Calu3 (cell line): Measurements from ENCODE around the gene NPHS2. TPM values are rescaled to one million over a fixed set of nuclear protein-coding genes. Genes with fewer than 3 reads are reported as not detected.

Source experiments
- BruUV-seq: library from RNA; stranded (reverse); fragments of 400-500 nt; replicated peaks from 2 replicates; lab custom pipeline; 2021; lab: Mats Ljungman, UMichigan
- CTCF ChIA-PET: fragments of 300-600 bp; sonication (Branson Sonifier 250); formaldehyde crosslinking; loops from one replicate; lab custom pipeline; 2022; ENCODE audit warnings: antibody characterized with exemption; lab: Charles Lee
- DNase-seq: peaks from one replicate; pipeline ENCODE4 v3.0.0; 2022
- H3K27ac Mint-ChIP-seq: one replicate; pipeline ENCODE4 v1.8.0; 2022; ENCODE audit warnings: mixed read lengths; ENCODE audit not compliant: unreplicated experiment
- H3K27me3 Mint-ChIP-seq: one replicate; pipeline ENCODE4 v1.8.0; 2022; ENCODE audit warnings: mixed read lengths; ENCODE audit not compliant: unreplicated experiment
- H3K36me3 Mint-ChIP-seq: one replicate; pipeline ENCODE4 v1.8.0; 2022; ENCODE audit warnings: mild to moderate bottlenecking, moderate library complexity, mixed read lengths; ENCODE audit not compliant: insufficient read depth, unreplicated experiment
- H3K4me1 Mint-ChIP-seq: one replicate; pipeline ENCODE4 v1.8.0; 2022; ENCODE audit warnings: mild to moderate bottlenecking, low read depth, mixed read lengths; ENCODE audit not compliant: unreplicated experiment
- H3K4me3 Mint-ChIP-seq: one replicate; pipeline ENCODE4 v1.8.0; 2022; ENCODE audit warnings: mild to moderate bottlenecking, low read depth, moderate library complexity, mixed read lengths; ENCODE audit not compliant: unreplicated experiment
- H3K9me3 Mint-ChIP-seq: one replicate; pipeline ENCODE4 v1.8.0; 2022; ENCODE audit warnings: low read depth, mixed read lengths; ENCODE audit not compliant: unreplicated experiment
- intact Hi-C: fragments of 100-400 bp; cut with micrococcal nuclease; formaldehyde crosslinking; loops from one replicate; pipeline ENCODE4 v1.10.0; 2022; ENCODE audit not compliant: unreplicated experiment
- total RNA-seq: library from RNA; stranded (reverse); gene quantifications from 2 replicates; pipeline ENCODE4 v1.2.3, GENCODE V29; 2022
- TF ChIP-seq, protein P1 (sequence below): fragments of 200-600 bp; IDR thresholded peaks from one replicate; pipeline ENCODE4 v1.8.0; 2022; ENCODE audit warnings: antibody characterized with exemption; ENCODE audit not compliant: unreplicated experiment

NPHS2 gene
- total RNA-seq, 1 experiment from 2014 or later, result not detected

DNA sequence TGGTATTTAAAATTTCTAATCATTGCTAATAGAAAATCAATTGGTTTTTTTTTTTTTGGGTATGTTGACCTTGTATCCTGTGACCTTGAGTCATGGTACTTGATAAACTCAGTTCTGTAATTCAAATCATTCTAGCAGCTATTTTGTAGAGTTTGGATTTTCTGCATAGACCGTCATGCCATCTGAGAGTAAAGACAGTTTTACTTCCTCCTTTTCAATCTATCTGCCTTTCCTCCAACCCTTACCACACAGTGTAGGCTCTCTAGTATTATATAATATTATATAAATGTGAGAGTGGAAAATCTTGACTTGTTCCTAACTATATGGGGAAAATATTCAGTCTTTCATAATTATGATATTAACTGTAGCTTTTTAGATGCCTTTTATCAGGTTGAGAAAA is 22.9 kb upstream of the NPHS2 start:
- CTCF ChIA-PET, result no interaction called here

DNA sequence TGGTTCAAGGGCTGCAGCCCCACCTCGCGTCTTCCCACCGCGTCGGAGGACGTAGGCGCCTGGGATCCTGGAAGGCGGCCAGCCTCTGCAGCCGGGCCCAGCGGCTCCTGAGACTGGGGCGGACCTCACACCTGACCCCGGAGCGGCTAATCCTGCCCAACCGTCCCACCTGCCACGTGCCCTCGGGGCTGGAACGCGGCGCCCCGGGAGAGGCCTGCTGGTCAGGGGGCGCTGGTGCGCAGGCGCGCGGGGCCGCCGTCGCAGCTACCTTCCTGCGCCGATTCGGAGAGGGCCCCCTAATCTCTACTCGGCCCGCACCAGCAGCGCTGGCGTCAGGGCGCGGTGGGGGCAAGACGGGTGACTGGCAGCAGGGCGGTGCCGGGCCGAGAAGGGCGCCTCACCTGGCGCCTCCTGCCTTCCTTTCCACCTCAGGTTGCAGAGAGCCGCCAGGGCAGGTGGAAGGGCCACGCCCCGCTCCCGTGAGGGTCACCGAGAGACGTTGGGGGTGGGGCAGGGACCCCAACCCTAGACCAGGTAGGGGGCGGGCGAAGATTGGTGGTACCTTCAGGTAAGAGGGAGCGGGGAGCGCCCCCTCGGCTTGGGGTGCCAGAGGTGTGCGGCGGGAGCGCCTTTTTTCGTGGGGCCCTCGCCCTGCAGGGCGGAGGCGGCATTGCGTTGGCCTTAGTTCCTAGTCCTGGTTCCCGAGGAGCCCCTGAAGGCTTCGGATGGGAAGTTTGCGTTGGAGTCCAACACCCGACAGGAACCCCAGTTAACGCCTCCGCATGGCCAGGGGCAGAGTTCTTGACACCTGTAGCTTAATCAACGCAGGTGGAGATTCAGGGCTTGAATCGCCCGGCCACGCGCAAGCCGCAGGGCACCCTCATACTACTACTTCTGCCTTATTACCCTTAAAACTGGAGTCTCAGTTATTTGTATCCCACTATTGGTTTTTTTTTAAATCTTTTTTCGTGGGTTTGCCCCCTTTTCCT is 16.1 kb upstream of the NPHS2 start, which contains the start of gene TDRD5:
Gene TDRD5 (plus strand): TSS at position 241 of the 989 bp plus-strand sequence. CDS start 784 bp downstream, outside the sequence.
- Mint-ChIP-seq H3K4me1 (no peaks in the 10 kb centered on the region), H3K4me3 (peak within 1 kb of the TSS; percentile 65), H3K27me3 (peaks cover 91% of the 10 kb centered on the region), H3K9me3 (no peaks in the 10 kb centered on the region), H3K27ac (no peak within 1 kb of the TSS), H3K36me3 (no peaks in the 10 kb centered on the region)
- intact Hi-C loops, result loop anchor here (10.0 kb wide), 1 partner anchor 217 kb away; no protein-coding TSS in a partner anchor
- peak; percentile 69 for DNase-seq
- CTCF ChIA-PET, result interaction anchor here (1.1 kb wide), 1 partner anchor 223 kb away, joined by 3 read pairs; no protein-coding TSS in a partner anchor
- BruUV-seq, result no TSS peak
- TF ChIP-seq, protein P1, sequence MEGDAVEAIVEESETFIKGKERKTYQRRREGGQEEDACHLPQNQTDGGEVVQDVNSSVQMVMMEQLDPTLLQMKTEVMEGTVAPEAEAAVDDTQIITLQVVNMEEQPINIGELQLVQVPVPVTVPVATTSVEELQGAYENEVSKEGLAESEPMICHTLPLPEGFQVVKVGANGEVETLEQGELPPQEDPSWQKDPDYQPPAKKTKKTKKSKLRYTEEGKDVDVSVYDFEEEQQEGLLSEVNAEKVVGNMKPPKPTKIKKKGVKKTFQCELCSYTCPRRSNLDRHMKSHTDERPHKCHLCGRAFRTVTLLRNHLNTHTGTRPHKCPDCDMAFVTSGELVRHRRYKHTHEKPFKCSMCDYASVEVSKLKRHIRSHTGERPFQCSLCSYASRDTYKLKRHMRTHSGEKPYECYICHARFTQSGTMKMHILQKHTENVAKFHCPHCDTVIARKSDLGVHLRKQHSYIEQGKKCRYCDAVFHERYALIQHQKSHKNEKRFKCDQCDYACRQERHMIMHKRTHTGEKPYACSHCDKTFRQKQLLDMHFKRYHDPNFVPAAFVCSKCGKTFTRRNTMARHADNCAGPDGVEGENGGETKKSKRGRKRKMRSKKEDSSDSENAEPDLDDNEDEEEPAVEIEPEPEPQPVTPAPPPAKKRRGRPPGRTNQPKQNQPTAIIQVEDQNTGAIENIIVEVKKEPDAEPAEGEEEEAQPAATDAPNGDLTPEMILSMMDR, result no peak

More for the DNA sequence above, 22.9 kb upstream of the NPHS2 start:
- Mint-ChIP-seq H3K9me3 (no peaks in the 10 kb centered on the region), H3K36me3 (no peaks in the 10 kb centered on the region), H3K4me1 (peaks cover 9% of the 10 kb centered on the region), H3K27me3 (peaks cover 70% of the 10 kb centered on the region), H3K27ac (no peak overlapping the region), H3K4me3 (no peak overlapping the region)
- BruUV-seq, result no TSS peak
- TF ChIP-seq, protein P1, result no peak
- intact Hi-C loops, result loop anchor here (5.0 to 10.0 kb wide), 3 partner anchors 224 to 521 kb away; no protein-coding TSS in a partner anchor
- DNase-seq, result no peak

DNA sequence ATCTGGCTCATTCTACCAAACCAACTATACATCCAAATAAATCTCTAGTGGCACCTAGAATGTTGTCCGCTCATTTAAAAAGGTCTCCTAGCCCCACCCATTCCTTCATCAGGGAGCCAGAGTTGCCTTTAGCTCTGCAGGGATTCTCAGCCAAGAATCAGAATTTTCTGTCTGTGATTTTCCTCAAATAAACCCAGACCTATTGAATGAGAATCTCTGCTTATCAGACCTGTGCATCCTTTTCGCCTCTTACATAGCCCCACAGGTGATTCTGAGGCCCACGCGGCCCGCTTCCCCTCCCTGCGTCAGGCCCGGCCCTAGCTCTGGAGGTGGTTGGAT is 15.5 kb upstream of the NPHS2 start:
- peaks cover 86% of the 10 kb centered on the region for H3K27me3 Mint-ChIP-seq
- no TSS peak for BruUV-seq
- peak overlapping the region; percentile 65 for H3K4me3 Mint-ChIP-seq
- H3K36me3 Mint-ChIP-seq, result no peaks in the 10 kb centered on the region
- H3K9me3 Mint-ChIP-seq, result no peaks in the 10 kb centered on the region
- TF ChIP-seq, protein P1, result no peak
- CTCF ChIA-PET, result no interaction called here
- intact Hi-C loops, result loop anchor here (10.0 kb wide), 1 partner anchor 216 kb away; no protein-coding TSS in a partner anchor
- no peak for DNase-seq
- no peaks in the 10 kb centered on the region for H3K4me1 Mint-ChIP-seq
- H3K27ac Mint-ChIP-seq, result no peak overlapping the region

DNA sequence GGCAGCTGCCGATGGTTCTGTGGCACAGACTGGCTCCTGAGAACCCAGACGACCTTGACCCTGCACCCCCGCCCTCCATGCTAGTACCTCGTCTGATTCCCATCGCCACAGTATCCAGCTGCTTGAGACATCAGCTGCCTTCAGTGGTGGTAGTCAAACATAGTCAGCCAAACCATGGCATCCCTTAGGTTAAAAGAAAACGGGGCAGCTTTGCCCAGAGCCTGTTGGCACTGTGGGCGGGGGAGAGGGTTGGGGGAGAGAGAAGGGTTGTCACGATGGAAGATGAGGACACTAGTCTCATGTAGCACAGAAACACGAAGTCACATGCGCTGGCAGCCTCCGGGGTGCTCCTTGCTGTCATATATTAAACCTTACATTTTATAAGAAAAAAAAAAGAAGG is 14.9 kb upstream of the NPHS2 start:
- DNase-seq, result no peak
- H3K27me3 Mint-ChIP-seq, result peaks cover 84% of the 10 kb centered on the region
- no peaks in the 10 kb centered on the region for H3K36me3 Mint-ChIP-seq
- intact Hi-C loops, result loop anchor here (10.0 kb wide), 1 partner anchor 216 kb away; no protein-coding TSS in a partner anchor
- H3K4me3 Mint-ChIP-seq, result no peak overlapping the region
- CTCF ChIA-PET, result no interaction called here
- no peak overlapping the region for H3K27ac Mint-ChIP-seq
- TF ChIP-seq, protein P1, result no peak
- no peaks in the 10 kb centered on the region for H3K4me1 Mint-ChIP-seq
- no TSS peak for BruUV-seq
- H3K9me3 Mint-ChIP-seq, result no peaks in the 10 kb centered on the region
